ENCODE results near the gene ZC3H6. TPM values are rescaled to one million over a fixed set of nuclear protein-coding genes. Genes with fewer than 3 reads are reported as not detected.

ZC3H6 gene
- total and polyA plus RNA-seq, 7 experiments from 2014 or later: 9.1 to 42.1 (median 18.7) TPM

DNA sequence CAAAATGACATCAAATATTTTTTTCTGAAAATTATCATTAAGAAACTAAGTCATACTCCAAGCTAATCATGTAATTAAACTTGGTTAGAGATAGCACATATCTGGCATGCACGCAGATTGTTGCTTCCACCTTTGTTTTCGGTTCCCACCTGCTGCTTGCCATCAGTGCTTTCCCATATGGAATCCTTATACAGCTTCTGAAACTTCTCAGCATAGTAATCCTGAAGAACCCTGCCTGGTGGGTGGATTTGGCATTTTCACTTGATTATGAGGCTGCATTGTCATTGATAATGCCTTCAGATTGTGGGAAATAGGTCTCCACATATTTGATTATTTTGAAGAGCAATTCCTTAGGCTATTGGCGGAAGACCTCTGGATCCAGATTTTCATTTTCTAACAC, 47.5 kb downstream of the ZC3H6 start:
- H3K9me3 ChIP-seq (ENCODE audit: control insufficient read depth in 2 of 3, low read length in 3 of 3): no peaks in the 10 kb centered on the region
- H3K27ac ChIP-seq (ENCODE audit: low read depth, low read length): no peak overlapping the region
- ChIA-PET POLR2A (no interaction called here), CTCF (no interaction called here)
- H3K36me3 ChIP-seq (ENCODE audit: control insufficient read depth in 2 of 3, insufficient read depth in 3 of 3, low read length in 3 of 3): peaks cover 0 to 28% (median 0%) of the 10 kb centered on the region in 3 experiments
- no peak overlapping the region for H3K4me3 Mint-ChIP-seq
- H3K4me1 ChIP-seq (ENCODE audit: control insufficient read depth in 2 of 2, insufficient read depth in 2 of 2, low read length in 2 of 2): no peaks in the 10 kb centered on the region
- peaks cover 0 to 5% (median 0%) of the 10 kb centered on the region in 11 donors for H3K9me3 Mint-ChIP-seq
- H3K27ac Mint-ChIP-seq: no peak overlapping the region
- intact Hi-C loops (cut with micrococcal nuclease): no loop called here
- no peaks in the 10 kb centered on the region for H3K27me3 Mint-ChIP-seq
- H3K4me1 Mint-ChIP-seq: no peaks in the 10 kb centered on the region
- H3K36me3 Mint-ChIP-seq: peaks cover 10 to 50% (median 29%) of the 10 kb centered on the region in 5 donors
- H3K27me3 ChIP-seq (ENCODE audit: control insufficient read depth in 2 of 2, insufficient read depth in 2 of 2, low read length in 2 of 2): no peaks in the 10 kb centered on the region
- H3K4me3 ChIP-seq (ENCODE audit: low read length): no peak overlapping the region
- ATAC-seq (no peak), DNase-seq (no peak)

GRCh38 chr2:112332123-112332696, 56.8 kb downstream of the ZC3H6 start:
- no peak overlapping the region for H3K4me3 ChIP-seq (ENCODE audit: low read length)
- no peak overlapping the region for H3K27ac ChIP-seq (ENCODE audit: low read depth, low read length)
- peaks cover 9 to 37% (median 22%) of the 10 kb centered on the region in 5 donors for H3K36me3 Mint-ChIP-seq
- peaks cover 0 to 5% (median 0%) of the 10 kb centered on the region in 11 donors for H3K9me3 Mint-ChIP-seq
- H3K4me1 Mint-ChIP-seq: peaks cover 0 to 3% (median 0%) of the 10 kb centered on the region in 7 donors
- CTCF ChIA-PET: no interaction called here
- peaks cover 0 to 14% (median 0%) of the 10 kb centered on the region in 3 experiments for H3K36me3 ChIP-seq (ENCODE audit: control insufficient read depth in 2 of 3, insufficient read depth in 3 of 3, low read length in 3 of 3)
- no peak for ATAC-seq
- H3K4me1 ChIP-seq (ENCODE audit: control insufficient read depth in 2 of 2, insufficient read depth in 2 of 2, low read length in 2 of 2): no peaks in the 10 kb centered on the region
- DNase-seq: no peak
- no peak overlapping the region for H3K27ac Mint-ChIP-seq
- intact Hi-C loops (cut with micrococcal nuclease): no loop called here
- H3K27me3 Mint-ChIP-seq: no peaks in the 10 kb centered on the region
- H3K9me3 ChIP-seq (ENCODE audit: control insufficient read depth in 2 of 3, low read length in 3 of 3): no peaks in the 10 kb centered on the region
- no peak overlapping the region for H3K4me3 Mint-ChIP-seq
- no peaks in the 10 kb centered on the region for H3K27me3 ChIP-seq (ENCODE audit: control insufficient read depth in 2 of 2, insufficient read depth in 2 of 2, low read length in 2 of 2)
- POLR2A ChIA-PET: no interaction called here

DNA sequence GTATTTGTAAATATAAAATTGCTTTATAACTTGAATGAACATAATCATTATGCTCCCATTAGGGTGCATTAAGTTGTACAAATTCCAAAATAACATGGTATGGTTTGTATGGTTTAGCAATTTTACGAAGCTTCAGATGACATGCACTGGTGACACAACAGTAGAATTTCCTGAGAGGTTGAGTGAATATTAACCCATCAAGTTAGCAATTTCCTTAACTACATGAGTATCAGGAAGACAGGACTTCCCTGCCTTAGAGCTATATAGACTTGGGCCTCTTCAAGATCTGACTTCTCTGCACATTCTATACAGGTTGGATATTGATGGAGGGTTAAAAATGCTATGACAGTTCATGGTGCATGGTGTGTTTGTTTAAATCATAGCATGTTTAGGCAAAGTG, 60.2 kb downstream of the ZC3H6 start:
- H3K27me3 Mint-ChIP-seq: peaks cover 0 to 5% (median 0%) of the 10 kb centered on the region in 5 donors

DNA sequence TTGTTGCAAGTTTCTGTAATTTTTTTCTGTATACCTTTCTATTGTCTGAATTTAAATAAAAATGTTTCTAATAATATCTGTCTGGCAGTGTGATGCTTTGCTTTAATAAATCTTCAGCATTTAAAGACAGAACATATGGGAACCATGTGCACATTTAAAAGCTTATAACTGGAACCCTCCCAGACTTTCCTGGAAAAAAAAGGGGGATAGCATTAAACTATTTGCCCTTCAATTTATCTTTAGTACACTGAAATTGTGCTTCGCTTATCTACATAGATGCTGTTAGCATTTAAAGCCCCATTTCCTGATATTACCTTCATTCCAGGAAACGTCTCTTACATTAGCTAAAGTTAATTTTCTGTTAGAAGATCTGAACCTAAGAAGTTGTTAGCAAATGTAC, 64.6 kb downstream of the ZC3H6 start:
- POLR2A ChIA-PET: no interaction called here
- Histone ChIP-seq H3K27ac (ENCODE audit: low read depth, low read length) (no peak overlapping the region), H3K27me3 (ENCODE audit: control insufficient read depth in 2 of 2, insufficient read depth in 2 of 2, low read length in 2 of 2) (no peaks in the 10 kb centered on the region), H3K36me3 (ENCODE audit: control insufficient read depth in 2 of 3, insufficient read depth in 3 of 3, low read length in 3 of 3) (no peaks in the 10 kb centered on the region), H3K4me3 (ENCODE audit: low read length) (no peak overlapping the region), H3K9me3 (ENCODE audit: control insufficient read depth in 2 of 3, low read length in 3 of 3) (no peaks in the 10 kb centered on the region), H3K4me1 (ENCODE audit: control insufficient read depth in 2 of 2, insufficient read depth in 2 of 2, low read length in 2 of 2) (no peaks in the 10 kb centered on the region)
- intact Hi-C loops (cut with micrococcal nuclease): no loop called here
- H3K36me3 Mint-ChIP-seq: peaks cover 0 to 4% (median 0%) of the 10 kb centered on the region in 5 donors
- peaks cover 0 to 10% (median 0%) of the 10 kb centered on the region in 5 donors for H3K27me3 Mint-ChIP-seq
- CTCF ChIA-PET: no interaction called here
- H3K4me1 Mint-ChIP-seq: peaks cover 0 to 14% (median 0%) of the 10 kb centered on the region in 7 donors
- no peak for DNase-seq
- H3K4me3 Mint-ChIP-seq: no peak overlapping the region
- peaks cover 0 to 2% (median 0%) of the 10 kb centered on the region in 11 donors for H3K9me3 Mint-ChIP-seq
- no peak for ATAC-seq
- no peak overlapping the region for H3K27ac Mint-ChIP-seq

More for the DNA sequence above, 60.2 kb downstream of the ZC3H6 start:
- H3K4me1 Mint-ChIP-seq: peaks cover 0 to 3% (median 0%) of the 10 kb centered on the region in 7 donors
- H3K36me3 Mint-ChIP-seq: peaks cover 0 to 15% (median 8%) of the 10 kb centered on the region in 5 donors
- ATAC-seq (no peak), DNase-seq (no peak)
- intact Hi-C loops (cut with micrococcal nuclease): no loop called here
- no peak overlapping the region for H3K27ac ChIP-seq (ENCODE audit: low read depth, low read length)
- no peaks in the 10 kb centered on the region for H3K9me3 ChIP-seq (ENCODE audit: control insufficient read depth in 2 of 3, low read length in 3 of 3)
- H3K27ac Mint-ChIP-seq: peak overlapping the region in 1 of 9 donors; percentile 2
- ChIA-PET CTCF (no interaction called here), POLR2A (no interaction called here)
- no peaks in the 10 kb centered on the region for H3K27me3 ChIP-seq (ENCODE audit: control insufficient read depth in 2 of 2, insufficient read depth in 2 of 2, low read length in 2 of 2)
- no peaks in the 10 kb centered on the region for H3K4me1 ChIP-seq (ENCODE audit: control insufficient read depth in 2 of 2, insufficient read depth in 2 of 2, low read length in 2 of 2)
- peaks cover 0 to 8% (median 0%) of the 10 kb centered on the region in 3 experiments for H3K36me3 ChIP-seq (ENCODE audit: control insufficient read depth in 2 of 3, insufficient read depth in 3 of 3, low read length in 3 of 3)
- H3K9me3 Mint-ChIP-seq: no peaks in the 10 kb centered on the region
- H3K4me3 ChIP-seq (ENCODE audit: low read length): no peak overlapping the region
- no peak overlapping the region for H3K4me3 Mint-ChIP-seq

- no peaks in the 10 kb centered on the region for H3K4me1 ChIP-seq (ENCODE audit: control insufficient read depth in 2 of 2, insufficient read depth in 2 of 2, low read length in 2 of 2)
- Mint-ChIP-seq H3K36me3 (peaks cover 0 to 4% (median 0%) of the 10 kb centered on the region in 5 donors), H3K9me3 (peaks cover 0 to 3% (median 0%) of the 10 kb centered on the region in 11 donors), H3K4me1 (peaks cover 0 to 14% (median 0%) of the 10 kb centered on the region in 7 donors), H3K4me3 (no peak overlapping the region), H3K27ac (no peak overlapping the region), H3K27me3 (peaks cover 0 to 10% (median 0%) of the 10 kb centered on the region in 5 donors)
- H3K27ac ChIP-seq (ENCODE audit: low read depth, low read length): no peak overlapping the region
- ChIA-PET POLR2A (no interaction called here), CTCF (no interaction called here)
- no peak for DNase-seq
- no peaks in the 10 kb centered on the region for H3K36me3 ChIP-seq (ENCODE audit: control insufficient read depth in 2 of 3, insufficient read depth in 3 of 3, low read length in 3 of 3)
- H3K27me3 ChIP-seq (ENCODE audit: control insufficient read depth in 2 of 2, insufficient read depth in 2 of 2, low read length in 2 of 2): no peaks in the 10 kb centered on the region
- no peak overlapping the region for H3K4me3 ChIP-seq (ENCODE audit: low read length)
- intact Hi-C loops (cut with micrococcal nuclease): no loop called here
- no peaks in the 10 kb centered on the region for H3K9me3 ChIP-seq (ENCODE audit: control insufficient read depth in 2 of 3, low read length in 3 of 3)
- no peak for ATAC-seq
These were observed 65.3 kb downstream of the ZC3H6 start for GRCh38 chr2:112340475-112341267.

GRCh38 chr2:112342067-112342550, 66.7 kb downstream of the ZC3H6 start:
- Mint-ChIP-seq H3K36me3 (peaks cover 0 to 7% (median 3%) of the 10 kb centered on the region in 5 donors), H3K27ac (no peak overlapping the region), H3K4me3 (no peak overlapping the region), H3K4me1 (peaks cover 0 to 14% (median 0%) of the 10 kb centered on the region in 7 donors), H3K9me3 (peaks cover 0 to 11% (median 0%) of the 10 kb centered on the region in 11 donors), H3K27me3 (peaks cover 0 to 10% (median 0%) of the 10 kb centered on the region in 5 donors)
- no peak for ATAC-seq
- no peak for DNase-seq
- H3K36me3 ChIP-seq (ENCODE audit: control insufficient read depth in 2 of 3, insufficient read depth in 3 of 3, low read length in 3 of 3): no peaks in the 10 kb centered on the region
- intact Hi-C loops (cut with micrococcal nuclease): no loop called here
- ChIA-PET CTCF (no interaction called here), POLR2A (no interaction called here)
- H3K27me3 ChIP-seq (ENCODE audit: control insufficient read depth in 2 of 2, insufficient read depth in 2 of 2, low read length in 2 of 2): no peaks in the 10 kb centered on the region
- no peak overlapping the region for H3K4me3 ChIP-seq (ENCODE audit: low read length)
- no peaks in the 10 kb centered on the region for H3K4me1 ChIP-seq (ENCODE audit: control insufficient read depth in 2 of 2, insufficient read depth in 2 of 2, low read length in 2 of 2)
- no peak overlapping the region for H3K27ac ChIP-seq (ENCODE audit: low read depth, low read length)
- H3K9me3 ChIP-seq (ENCODE audit: control insufficient read depth in 2 of 3, low read length in 3 of 3): no peaks in the 10 kb centered on the region

Measured in naive thymus-derived CD4-positive, alpha-beta T cell (primary cell).